Hepatocyte (in vitro differentiated cells): ENCODE measurements around the gene TEDDM1. TPM values are rescaled to one million over a fixed set of nuclear protein-coding genes. Genes with fewer than 3 reads are reported as not detected.

ENCODE experiments used
- DNase-seq: peaks from one replicate; pipeline ENCODE4 v3.0.0-alpha.2; 2016; ENCODE audit warnings: low spot score
- H2AFZ ChIP-seq: fragments of 200-600 bp; sonication (generic); 2 replicates; pipeline ENCODE4 v1.6.0; 2016; ENCODE audit warnings: antibody characterized with exemption, mild to moderate bottlenecking
- H3K27ac ChIP-seq: fragments of 200-600 bp; sonication (generic); 2 replicates; pipeline ENCODE4 v1.5.1; 2016; ENCODE audit warnings: mild to moderate bottlenecking
- H3K27me3 ChIP-seq: fragments of 200-600 bp; sonication (generic); 2 replicates; pipeline ENCODE4 v1.6.1; 2016
- H3K36me3 ChIP-seq: fragments of 200-600 bp; sonication (generic); replicated peaks from 2 replicates; pipeline ENCODE4 v1.5.1; 2016; ENCODE audit warnings: low read depth; ENCODE audit not compliant: insufficient read depth
- H3K4me1 ChIP-seq: fragments of 200-600 bp; sonication (generic); 2 replicates; pipeline ENCODE4 v1.5.1; 2016; ENCODE audit warnings: mild to moderate bottlenecking, moderate library complexity; ENCODE audit not compliant: insufficient read depth
- H3K4me2 ChIP-seq: fragments of 200-600 bp; sonication (generic); 2 replicates; pipeline ENCODE4 v1.6.0; 2016
- H3K4me3 ChIP-seq: fragments of 200-600 bp; sonication (generic); 2 replicates; pipeline ENCODE4 v1.5.1; 2016; ENCODE audit warnings: mild to moderate bottlenecking
- H3K79me2 ChIP-seq: fragments of 200-600 bp; sonication (generic); 2 replicates; pipeline ENCODE4 v1.6.0; 2017; ENCODE audit warnings: mild to moderate bottlenecking
- H3K9me2 ChIP-seq: fragments of 200-600 bp; sonication (generic); replicated peaks from 2 replicates; pipeline ENCODE4 v1.6.0; 2017; ENCODE audit warnings: mild to moderate bottlenecking; ENCODE audit not compliant: insufficient read depth
- H3K9me3 ChIP-seq: fragments of 200-600 bp; sonication (generic); 2 replicates; pipeline ENCODE4 v1.5.1; 2016; ENCODE audit warnings: low read depth, mild to moderate bottlenecking
- H4K20me1 ChIP-seq: fragments of 200-600 bp; sonication (generic); 2 replicates; pipeline ENCODE4 v1.6.0; 2016; ENCODE audit warnings: mild to moderate bottlenecking; ENCODE audit not compliant: insufficient read depth, poor library complexity, severe bottlenecking
- EZH2 ChIP-seq: fragments of 200-600 bp; sonication (generic); IDR thresholded peaks from 2 replicates; pipeline ENCODE4 v1.6.1; 2016; ENCODE audit warnings: antibody characterized with exemption, mild to moderate bottlenecking, borderline replicate concordance
- EZH2phosphoT487 ChIP-seq: fragments of 200-600 bp; sonication (generic); IDR thresholded peaks from one replicate; pipeline ENCODE4 v1.6.1; 2018; ENCODE audit warnings: antibody characterized with exemption, mild to moderate bottlenecking, low read depth, moderate library complexity; ENCODE audit not compliant: unreplicated experiment, severe bottlenecking
- WGBS: methylation state at CpG from one replicate; pipeline ENCODE4 v1.1.6; 2016; ENCODE audit warnings: low lambda C conversion rate; ENCODE audit errors: missing lambda C conversion rate; 5-methylcytosine and 5-hydroxymethylcytosine counted together
- polyA plus RNA-seq: library from polyadenylated mRNA; unstranded; fragments of >200 nt; fragmentation: Nextera tagmentation; extraction: Ambion mirVana; gene quantifications from 2 replicates; pipeline ENCODE4 v1.2.1, GENCODE V29; 2016
- total RNA-seq: library from RNA; depleted of rRNA; stranded (reverse); fragments of >200 nt; gene quantifications from 2 replicates; pipeline ENCODE4 v1.2.3, GENCODE V29; 2014
- TF ChIP-seq, protein P1 (sequence below): fragments of 200-600 bp; sonication (generic); IDR thresholded peaks from 2 replicates; pipeline ENCODE4 v1.5.1; 2016; ENCODE audit warnings: antibody characterized with exemption, mild to moderate bottlenecking; ENCODE audit not compliant: poor library complexity

TEDDM1 gene
- total and polyA plus RNA-seq, 2 experiments from 2014 or later, result not detected

GRCh38 chr1:182430263-182431068, 30.0 kb upstream of the TEDDM1 start:
- no peaks in the 10 kb centered on the region for H3K9me2 ChIP-seq
- no peaks in the 10 kb centered on the region for H3K36me3 ChIP-seq
- H2AFZ ChIP-seq, result no peak overlapping the region
- H3K4me3 ChIP-seq, result no peak overlapping the region
- no peaks in the 10 kb centered on the region for H3K4me1 ChIP-seq
- 83% methylated on average over 11 of the region's 11 CpGs for WGBS
- no peak for DNase-seq
- no peaks in the 10 kb centered on the region for H3K9me3 ChIP-seq
- no peak overlapping the region for H3K4me2 ChIP-seq
- no peak for TF ChIP-seq EZH2phosphoT487
- TF ChIP-seq, protein P1, sequence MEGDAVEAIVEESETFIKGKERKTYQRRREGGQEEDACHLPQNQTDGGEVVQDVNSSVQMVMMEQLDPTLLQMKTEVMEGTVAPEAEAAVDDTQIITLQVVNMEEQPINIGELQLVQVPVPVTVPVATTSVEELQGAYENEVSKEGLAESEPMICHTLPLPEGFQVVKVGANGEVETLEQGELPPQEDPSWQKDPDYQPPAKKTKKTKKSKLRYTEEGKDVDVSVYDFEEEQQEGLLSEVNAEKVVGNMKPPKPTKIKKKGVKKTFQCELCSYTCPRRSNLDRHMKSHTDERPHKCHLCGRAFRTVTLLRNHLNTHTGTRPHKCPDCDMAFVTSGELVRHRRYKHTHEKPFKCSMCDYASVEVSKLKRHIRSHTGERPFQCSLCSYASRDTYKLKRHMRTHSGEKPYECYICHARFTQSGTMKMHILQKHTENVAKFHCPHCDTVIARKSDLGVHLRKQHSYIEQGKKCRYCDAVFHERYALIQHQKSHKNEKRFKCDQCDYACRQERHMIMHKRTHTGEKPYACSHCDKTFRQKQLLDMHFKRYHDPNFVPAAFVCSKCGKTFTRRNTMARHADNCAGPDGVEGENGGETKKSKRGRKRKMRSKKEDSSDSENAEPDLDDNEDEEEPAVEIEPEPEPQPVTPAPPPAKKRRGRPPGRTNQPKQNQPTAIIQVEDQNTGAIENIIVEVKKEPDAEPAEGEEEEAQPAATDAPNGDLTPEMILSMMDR, result no peak
- TF ChIP-seq EZH2, result no peak
- no peak overlapping the region for H3K27ac ChIP-seq
- H3K27me3 ChIP-seq, result no peaks in the 10 kb centered on the region
- no peaks in the 10 kb centered on the region for H4K20me1 ChIP-seq
- no peaks in the 10 kb centered on the region for H3K79me2 ChIP-seq

- no peak overlapping the region for H3K4me2 ChIP-seq
- no peaks in the 10 kb centered on the region for H3K36me3 ChIP-seq
- no peaks in the 10 kb centered on the region for H4K20me1 ChIP-seq
- H3K9me3 ChIP-seq, result no peaks in the 10 kb centered on the region
- TF ChIP-seq EZH2 (no peak), EZH2phosphoT487 (no peak)
- TF ChIP-seq, protein P1, result no peak
- no peak overlapping the region for H3K4me3 ChIP-seq
- no peaks in the 10 kb centered on the region for H3K27me3 ChIP-seq
- no peaks in the 10 kb centered on the region for H3K79me2 ChIP-seq
- no peaks in the 10 kb centered on the region for H3K9me2 ChIP-seq
- no peak overlapping the region for H3K27ac ChIP-seq
- no peak overlapping the region for H2AFZ ChIP-seq
- H3K4me1 ChIP-seq, result no peaks in the 10 kb centered on the region
- WGBS, result 93% methylated on average over 2 of the region's 2 CpGs
- no peak for DNase-seq
These were observed 27.6 kb upstream of the TEDDM1 start for GRCh38 chr1:182428043-182428442.

DNA sequence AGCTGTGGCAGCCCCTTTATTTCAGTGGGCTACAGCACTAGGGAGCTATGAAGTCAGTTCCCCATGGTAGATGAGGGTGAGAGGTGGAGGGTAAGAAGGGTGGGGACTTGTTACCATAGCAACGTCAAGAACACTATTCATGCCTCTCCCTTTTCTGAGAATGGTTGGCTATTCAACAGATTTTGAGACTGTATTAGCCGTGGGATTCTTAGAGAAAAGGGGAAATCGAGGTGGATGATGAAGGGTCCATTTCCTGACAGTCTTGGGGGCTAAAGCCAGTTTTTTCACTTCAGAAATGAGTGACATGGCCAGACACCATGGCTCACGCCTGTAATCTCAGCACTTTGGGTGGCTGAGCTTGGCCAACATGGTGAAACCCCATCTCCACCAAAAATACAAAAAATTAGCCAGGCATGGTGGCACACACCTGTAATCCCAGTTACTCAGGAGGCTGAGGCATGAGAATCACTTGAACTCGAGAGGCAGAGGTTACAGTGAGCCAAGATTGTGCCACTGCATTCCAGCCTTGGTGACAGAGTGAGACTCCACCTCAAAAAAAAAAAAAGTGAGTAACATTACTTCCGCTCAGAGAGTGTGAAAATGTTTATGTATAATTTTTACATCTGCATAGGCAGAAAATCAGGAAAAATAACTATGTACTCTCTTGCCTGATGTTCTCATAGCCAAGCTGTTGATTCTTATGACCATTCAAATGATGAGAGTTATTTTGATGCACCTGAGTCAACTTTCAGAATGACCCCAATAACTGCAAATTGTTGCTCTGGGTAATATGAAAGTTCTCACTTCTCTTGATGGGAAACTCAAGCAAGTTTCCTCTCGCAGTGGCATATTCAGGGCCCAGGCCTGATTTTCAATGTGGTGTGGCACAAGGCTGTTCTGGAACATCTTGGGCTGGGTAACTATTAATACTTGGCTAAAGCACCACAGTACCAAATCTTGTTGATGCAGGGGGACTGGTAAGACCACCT, 26.3 kb upstream of the TEDDM1 start:
- 95% methylated on average over 7 of the region's 7 CpGs for WGBS
- Histone ChIP-seq H3K36me3 (no peaks in the 10 kb centered on the region), H3K9me2 (no peaks in the 10 kb centered on the region), H3K27me3 (no peaks in the 10 kb centered on the region), H3K9me3 (no peaks in the 10 kb centered on the region), H3K4me1 (no peaks in the 10 kb centered on the region), H3K4me3 (no peak overlapping the region), H3K4me2 (no peak overlapping the region), H3K27ac (no peak overlapping the region), H2AFZ (no peak overlapping the region), H4K20me1 (no peaks in the 10 kb centered on the region), H3K79me2 (no peaks in the 10 kb centered on the region)
- TF ChIP-seq EZH2phosphoT487 (no peak), EZH2 (no peak)
- TF ChIP-seq, protein P1, result no peak
- DNase-seq, result no peak
